DND-41 (cell line): Measurements from ENCODE around the gene RAMP1.

Source experiments
- ATAC-seq: fragments of 200-7000 bp; cut with Tn5 transposase; 3 replicates; pipeline ENCODE4 v1.9.1; 2021; ENCODE audit warnings: low read depth; ENCODE audit not compliant: insufficient read depth
- DNase-seq: peaks from one replicate; pipeline ENCODE4 v3.0.0-alpha.2; 2020
- H2AFZ ChIP-seq: 2 replicates; pipeline ENCODE4 v1.6.0; 2012; ENCODE audit warnings: low read depth, low read length
- H3K27ac ChIP-seq: 2 replicates; pipeline ENCODE4 v1.5.1; 2012; ENCODE audit warnings: low read length, inconsistent platforms
- H3K27me3 ChIP-seq: fragments of 200-600 bp; sonication (generic); 2 replicates; pipeline ENCODE4 v1.6.0; 2012; ENCODE audit warnings: low read length, mild to moderate bottlenecking, inconsistent platforms; ENCODE audit not compliant: insufficient read depth, poor library complexity
- H3K36me3 ChIP-seq: 2 replicates; pipeline ENCODE4 v1.5.1; 2012; ENCODE audit warnings: low read length, inconsistent platforms; ENCODE audit not compliant: insufficient read depth
- H3K4me1 ChIP-seq: 2 replicates; pipeline ENCODE4 v1.5.1; 2012; ENCODE audit warnings: mild to moderate bottlenecking, low read length; ENCODE audit not compliant: insufficient read depth
- H3K4me2 ChIP-seq: 2 replicates; pipeline ENCODE4 v1.6.0; 2012; ENCODE audit warnings: mild to moderate bottlenecking, moderate library complexity, low read length, inconsistent platforms; ENCODE audit not compliant: insufficient read depth
- H3K4me3 ChIP-seq, 2 experiments: fragments of 200-600 bp in 1 of 2; shearing (Covaris generic) in 1 of 2; 2 replicates each; pipeline ENCODE4 v1.5.1; 2012 to 2016; ENCODE audit warnings: inconsistent platforms in 2 of 2, low read length in 2 of 2, mild to moderate bottlenecking in 2 of 2, low read depth in 1 of 2, moderate library complexity in 1 of 2
- H3K79me2 ChIP-seq: 2 replicates; pipeline ENCODE4 v1.6.0; 2012; ENCODE audit warnings: low read length, inconsistent platforms; ENCODE audit not compliant: insufficient read depth
- H3K9ac ChIP-seq: 2 replicates; pipeline ENCODE4 v1.6.0; 2012; ENCODE audit warnings: low read depth, mild to moderate bottlenecking, inconsistent platforms, low read length, moderate library complexity
- H3K9me3 ChIP-seq: 2 replicates; pipeline ENCODE4 v1.5.1; 2012; ENCODE audit warnings: low read length, moderate library complexity, mild to moderate bottlenecking, inconsistent platforms; ENCODE audit not compliant: insufficient read depth, severe bottlenecking
- H4K20me1 ChIP-seq: 2 replicates; pipeline ENCODE4 v1.6.0; 2012; ENCODE audit warnings: low read length; ENCODE audit not compliant: insufficient read depth
- CTCF ChIP-seq: IDR thresholded peaks from 2 replicates; pipeline ENCODE4 v1.5.1; 2012; ENCODE audit warnings: borderline replicate concordance, low read length, moderate library complexity, mild to moderate bottlenecking; ENCODE audit not compliant: poor library complexity, severe bottlenecking; ENCODE audit errors: extremely low read depth
- EZH2 ChIP-seq: IDR thresholded peaks from 3 replicates; pipeline ENCODE4 v1.6.1; 2012; ENCODE audit warnings: borderline replicate concordance, low read depth, mild to moderate bottlenecking, moderate library complexity, low read length, inconsistent platforms; ENCODE audit not compliant: severe bottlenecking

The RAMP1 gene

GRCh38 chr2:237941239-237941638 lies 81.8 kb downstream of the RAMP1 start:
- H3K4me1 ChIP-seq = no peaks in the 10 kb centered on the region
- H2AFZ ChIP-seq = no peak overlapping the region
- no peak overlapping the region for H3K4me3 ChIP-seq
- H3K79me2 ChIP-seq = no peaks in the 10 kb centered on the region
- H3K27me3 ChIP-seq = no peaks in the 10 kb centered on the region
- no peak overlapping the region for H3K9ac ChIP-seq
- no peaks in the 10 kb centered on the region for H4K20me1 ChIP-seq
- H3K27ac ChIP-seq = no peak overlapping the region
- no peak overlapping the region for H3K4me2 ChIP-seq
- DNase-seq = no peak
- no peak for TF ChIP-seq EZH2
- TF ChIP-seq CTCF = no peak
- H3K9me3 ChIP-seq = peaks cover 18% of the 10 kb centered on the region
- no peaks in the 10 kb centered on the region for H3K36me3 ChIP-seq
- ATAC-seq = no peak

GRCh38 chr2:237942513-237942899 lies 83.1 kb downstream of the RAMP1 start:
- Histone ChIP-seq H4K20me1 (no peaks in the 10 kb centered on the region), H3K9ac (no peak overlapping the region), H3K4me2 (no peak overlapping the region), H3K79me2 (no peaks in the 10 kb centered on the region), H3K27me3 (no peaks in the 10 kb centered on the region), H2AFZ (no peak overlapping the region), H3K9me3 (peaks cover 18% of the 10 kb centered on the region), H3K36me3 (no peaks in the 10 kb centered on the region), H3K4me3 (no peak overlapping the region), H3K27ac (no peak overlapping the region), H3K4me1 (no peaks in the 10 kb centered on the region)
- DNase-seq = no peak
- ATAC-seq = no peak
- TF ChIP-seq EZH2 (no peak), CTCF (no peak)

- Histone ChIP-seq H4K20me1 (no peaks in the 10 kb centered on the region), H3K79me2 (no peaks in the 10 kb centered on the region), H2AFZ (no peak overlapping the region), H3K9me3 (peaks cover 18% of the 10 kb centered on the region), H3K27ac (no peak overlapping the region), H3K4me2 (no peak overlapping the region), H3K27me3 (no peaks in the 10 kb centered on the region), H3K4me3 (no peak overlapping the region), H3K36me3 (no peaks in the 10 kb centered on the region), H3K4me1 (no peaks in the 10 kb centered on the region), H3K9ac (no peak overlapping the region)
- no peak for ATAC-seq
- TF ChIP-seq EZH2 (no peak), CTCF (no peak)
- DNase-seq = no peak
Measured at GRCh38 chr2:237943395-237944094, 84.1 kb downstream of the RAMP1 start.
